Measurements from ENCODE around the gene RUNX2. TPM values are rescaled to one million over a fixed set of nuclear protein-coding genes. Genes with fewer than 3 reads are reported as not detected.

Gene RUNX2
- total and polyA plus RNA-seq, 3 donors from 2014 or later = 2.9 to 6.0 (median 4.3) TPM

GRCh38 chr6:45351667-45352066 is 23.5 kb downstream of the RUNX2 start:
- TF ChIP-seq POLR2A (IDR thresholded peaks at IDR 0.05) (no peak), CTCF (IDR thresholded peaks at IDR 0.05) (no peak)
- Histone ChIP-seq H3K9me3 (no peaks in the 10 kb centered on the region), H3K36me3 (ENCODE audit: low read depth, missing control alignments) (no peaks in the 10 kb centered on the region), H3K4me3 (no peak overlapping the region), H3K27ac (no peak overlapping the region), H3K4me1 (no peaks in the 10 kb centered on the region), H3K27me3 (no peaks in the 10 kb centered on the region)
- DNase-seq = no peak
- 82 to 85% methylated on average over 1 of the region's 1 CpG for WGBS, 2 donors
- intact Hi-C loops (cut with DNase I; ENCODE audit: low total_unique reads) = no loop called here

GRCh38 chr6:45353654-45354053 is 25.5 kb downstream of the RUNX2 start:
- H3K4me1 ChIP-seq = no peaks in the 10 kb centered on the region
- WGBS, 2 donors = 92 to 97% methylated on average over 2 of the region's 2 CpGs
- no peak for DNase-seq
- H3K9me3 ChIP-seq = no peaks in the 10 kb centered on the region
- TF ChIP-seq CTCF (IDR thresholded peaks at IDR 0.05) = no peak
- TF ChIP-seq POLR2A (IDR thresholded peaks at IDR 0.05) = no peak
- H3K4me3 ChIP-seq = no peak overlapping the region
- no peaks in the 10 kb centered on the region for H3K27me3 ChIP-seq
- no peaks in the 10 kb centered on the region for H3K36me3 ChIP-seq (ENCODE audit: low read depth, missing control alignments)
- intact Hi-C loops (cut with DNase I; ENCODE audit: low total_unique reads) = no loop called here
- no peak overlapping the region for H3K27ac ChIP-seq

GRCh38 chr6:45364466-45364865 is 36.3 kb downstream of the RUNX2 start:
- H3K9me3 ChIP-seq = no peaks in the 10 kb centered on the region
- H3K36me3 ChIP-seq (ENCODE audit: low read depth, missing control alignments) = no peaks in the 10 kb centered on the region
- DNase-seq = no peak
- TF ChIP-seq POLR2A (IDR thresholded peaks at IDR 0.05) = no peak
- TF ChIP-seq CTCF (IDR thresholded peaks at IDR 0.05) = no peak
- no peak overlapping the region for H3K27ac ChIP-seq
- no peak overlapping the region for H3K4me3 ChIP-seq
- intact Hi-C loops (cut with DNase I; ENCODE audit: low total_unique reads) = no loop called here
- H3K27me3 ChIP-seq = no peaks in the 10 kb centered on the region
- H3K4me1 ChIP-seq = no peaks in the 10 kb centered on the region

- intact Hi-C loops (cut with DNase I; ENCODE audit: low total_unique reads) = no loop called here
Observed at GRCh38 chr6:45365036-45365435, 36.9 kb downstream of the RUNX2 start.

More at GRCh38 chr6:45365036-45365435, 36.9 kb downstream of the RUNX2 start:
- Histone ChIP-seq H3K36me3 (ENCODE audit: low read depth, missing control alignments) (no peaks in the 10 kb centered on the region), H3K9me3 (no peaks in the 10 kb centered on the region), H3K4me3 (no peak overlapping the region), H3K27me3 (no peaks in the 10 kb centered on the region), H3K4me1 (no peaks in the 10 kb centered on the region), H3K27ac (no peak overlapping the region)
- 83 to 93% methylated on average over 1 of the region's 1 CpG for WGBS, 2 donors
- no peak for DNase-seq
- TF ChIP-seq POLR2A (IDR thresholded peaks at IDR 0.05) (no peak), CTCF (IDR thresholded peaks at IDR 0.05) (no peak)

All from testis (tissue), 3 donors.